Effector memory CD4-positive, alpha-beta T cell (primary cell): ENCODE measurements around the gene SNX13.

Experiments
- DNase-seq, 3 donors: peaks; one replicate each; pipeline ENCODE4 v3.0.0-alpha.2; 2020
- H3K27ac ChIP-seq: 2 replicates; pipeline ENCODE4 v1.7.0; 2013; ENCODE audit warnings: mild to moderate bottlenecking, low read length, moderate library complexity; ENCODE audit not compliant: insufficient read depth, poor library complexity, severe bottlenecking
- H3K27me3 ChIP-seq: replicated peaks from 2 replicates; pipeline ENCODE4 v1.7.0; 2013; ENCODE audit warnings: mild to moderate bottlenecking, low read length; ENCODE audit not compliant: insufficient read depth, control insufficient read depth, poor library complexity, severe bottlenecking
- H3K36me3 ChIP-seq: 2 replicates; pipeline ENCODE4 v1.7.0; 2013; ENCODE audit warnings: mild to moderate bottlenecking, low read length, moderate library complexity; ENCODE audit not compliant: control insufficient read depth, insufficient read depth
- H3K4me1 ChIP-seq: 2 replicates; pipeline ENCODE4 v1.7.0; 2013; ENCODE audit warnings: low read length, mild to moderate bottlenecking; ENCODE audit not compliant: control insufficient read depth, insufficient read depth, poor library complexity, severe bottlenecking
- H3K4me3 ChIP-seq: 2 replicates; pipeline ENCODE4 v1.7.0; 2013; ENCODE audit warnings: low read length, low read depth, mild to moderate bottlenecking; ENCODE audit not compliant: insufficient read depth, poor library complexity, severe bottlenecking
- H3K9me3 ChIP-seq: 2 replicates; pipeline ENCODE4 v1.7.0; 2013; ENCODE audit warnings: mild to moderate bottlenecking, low read length, moderate library complexity; ENCODE audit not compliant: control insufficient read depth

The SNX13 gene

DNA sequence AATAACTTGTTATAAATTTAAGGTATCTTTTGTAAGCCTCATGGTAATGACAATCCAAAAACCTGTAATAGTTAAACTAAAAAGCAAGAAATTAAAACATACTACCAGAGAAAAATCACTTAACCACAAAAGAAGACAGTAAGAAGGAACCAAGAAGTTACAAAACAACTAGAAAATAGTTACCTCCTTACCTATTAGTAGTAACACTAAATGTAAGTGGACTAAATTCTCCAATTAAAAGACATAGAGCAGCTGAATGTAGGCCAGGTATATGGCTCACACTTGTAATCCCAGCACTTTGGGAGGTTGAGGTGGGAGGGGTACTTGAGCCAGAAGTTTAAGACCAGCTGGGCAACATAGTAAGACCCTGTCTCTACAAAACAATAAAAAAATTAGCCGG is 84.0 kb downstream of the SNX13 start:
- peaks cover 7% of the 10 kb centered on the region for H3K36me3 ChIP-seq
- H3K9me3 ChIP-seq = peaks cover 3% of the 10 kb centered on the region
- H3K4me3 ChIP-seq = no peak overlapping the region
- no peak overlapping the region for H3K27ac ChIP-seq
- no peak for DNase-seq
- H3K4me1 ChIP-seq = no peaks in the 10 kb centered on the region
- no peaks in the 10 kb centered on the region for H3K27me3 ChIP-seq

DNA sequence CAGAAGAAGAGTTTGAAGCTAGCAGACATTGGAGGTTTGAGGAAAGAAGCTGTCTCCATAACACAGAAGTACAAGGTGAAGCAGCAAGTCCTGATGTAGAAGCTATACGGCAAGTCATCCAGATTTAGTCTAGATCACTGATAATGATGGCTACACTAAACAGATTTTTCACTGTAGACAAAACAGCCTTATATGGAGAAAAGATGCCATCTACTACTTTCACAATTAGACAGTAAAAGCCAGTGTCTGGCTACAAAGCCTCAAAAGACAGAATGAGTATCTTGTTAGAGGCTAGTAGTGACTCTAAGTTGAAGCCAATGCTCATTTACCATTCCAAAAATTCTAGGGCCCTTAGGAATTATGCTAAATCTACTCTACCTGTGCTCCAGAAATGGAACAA is 85.1 kb downstream of the SNX13 start:
- H3K27ac ChIP-seq = no peak overlapping the region
- peaks cover 10% of the 10 kb centered on the region for H3K36me3 ChIP-seq
- no peaks in the 10 kb centered on the region for H3K27me3 ChIP-seq
- H3K4me3 ChIP-seq = no peak overlapping the region
- no peaks in the 10 kb centered on the region for H3K4me1 ChIP-seq
- no peak for DNase-seq
- H3K9me3 ChIP-seq = peaks cover 3% of the 10 kb centered on the region

GRCh38 chr7:17854261-17855047 is 85.8 kb downstream of the SNX13 start:
- Histone ChIP-seq H3K27me3 (no peaks in the 10 kb centered on the region), H3K9me3 (peaks cover 3% of the 10 kb centered on the region), H3K4me3 (no peak overlapping the region), H3K4me1 (no peaks in the 10 kb centered on the region), H3K27ac (no peak overlapping the region), H3K36me3 (peaks cover 16% of the 10 kb centered on the region)
- DNase-seq = no peak

- no peak for DNase-seq
- peaks cover 3% of the 10 kb centered on the region for H3K9me3 ChIP-seq
- H3K36me3 ChIP-seq = peaks cover 15% of the 10 kb centered on the region
- H3K4me1 ChIP-seq = no peaks in the 10 kb centered on the region
- H3K4me3 ChIP-seq = no peak overlapping the region
- H3K27me3 ChIP-seq = no peaks in the 10 kb centered on the region
- no peak overlapping the region for H3K27ac ChIP-seq
Measured at GRCh38 chr7:17852361-17852760, 87.9 kb downstream of the SNX13 start.

DNA sequence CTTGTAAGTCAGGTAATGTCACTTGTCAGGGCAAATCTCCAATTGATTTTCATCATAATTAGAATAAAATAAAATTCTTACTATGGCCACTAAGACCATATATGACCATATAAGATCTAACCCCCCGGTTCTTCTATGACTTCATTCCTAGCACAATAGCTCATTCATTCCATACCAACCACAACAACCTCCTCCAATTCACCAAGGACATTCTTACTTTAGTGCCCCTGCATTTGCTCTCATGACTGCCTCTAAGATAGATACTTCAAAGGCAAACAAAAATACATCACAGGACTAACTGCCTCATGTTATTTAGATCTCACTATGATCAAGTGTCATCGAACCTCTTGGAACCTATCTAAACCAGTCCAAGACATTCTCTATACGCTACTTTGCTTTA is 90.8 kb downstream of the SNX13 start:
- Histone ChIP-seq H3K36me3 (peaks cover 13% of the 10 kb centered on the region), H3K27me3 (no peaks in the 10 kb centered on the region), H3K9me3 (no peaks in the 10 kb centered on the region), H3K27ac (no peak overlapping the region), H3K4me3 (no peak overlapping the region), H3K4me1 (no peaks in the 10 kb centered on the region)
- DNase-seq = no peak

- no peak for DNase-seq
- Histone ChIP-seq H3K27ac (no peak overlapping the region), H3K36me3 (peaks cover 13% of the 10 kb centered on the region), H3K27me3 (no peaks in the 10 kb centered on the region), H3K4me1 (no peaks in the 10 kb centered on the region), H3K9me3 (no peaks in the 10 kb centered on the region), H3K4me3 (no peak overlapping the region)
Measured at GRCh38 chr7:17848516-17848915, 91.8 kb downstream of the SNX13 start.

DNA sequence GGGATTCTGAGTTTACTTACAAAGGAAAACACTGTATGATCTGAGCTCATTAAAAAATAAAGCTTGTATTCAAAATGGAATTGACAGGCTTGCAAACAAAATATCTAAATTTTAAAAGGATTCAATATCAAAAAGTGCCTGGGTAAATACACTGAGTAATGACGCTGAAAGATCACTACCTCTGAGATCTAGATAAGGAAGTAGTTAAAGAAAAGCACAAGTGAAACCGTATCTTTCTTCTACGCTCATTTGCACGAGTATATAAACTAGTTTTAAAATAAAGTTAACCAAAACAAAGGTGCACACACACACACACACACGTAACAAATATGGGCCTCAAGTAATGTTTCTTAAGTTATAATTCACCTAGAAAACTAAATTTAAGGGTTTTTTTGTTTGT is 93.4 kb downstream of the SNX13 start:
- Histone ChIP-seq H3K9me3 (no peaks in the 10 kb centered on the region), H3K36me3 (peaks cover 13% of the 10 kb centered on the region), H3K27ac (no peak overlapping the region), H3K4me3 (no peak overlapping the region), H3K27me3 (no peaks in the 10 kb centered on the region), H3K4me1 (no peaks in the 10 kb centered on the region)
- DNase-seq = no peak

GRCh38 chr7:17845197-17845547 is 95.1 kb downstream of the SNX13 start:
- no peak overlapping the region for H3K4me3 ChIP-seq
- H3K9me3 ChIP-seq = no peaks in the 10 kb centered on the region
- peaks cover 8% of the 10 kb centered on the region for H3K36me3 ChIP-seq
- H3K27ac ChIP-seq = no peak overlapping the region
- H3K4me1 ChIP-seq = no peaks in the 10 kb centered on the region
- H3K27me3 ChIP-seq = no peaks in the 10 kb centered on the region
- no peak for DNase-seq

DNA sequence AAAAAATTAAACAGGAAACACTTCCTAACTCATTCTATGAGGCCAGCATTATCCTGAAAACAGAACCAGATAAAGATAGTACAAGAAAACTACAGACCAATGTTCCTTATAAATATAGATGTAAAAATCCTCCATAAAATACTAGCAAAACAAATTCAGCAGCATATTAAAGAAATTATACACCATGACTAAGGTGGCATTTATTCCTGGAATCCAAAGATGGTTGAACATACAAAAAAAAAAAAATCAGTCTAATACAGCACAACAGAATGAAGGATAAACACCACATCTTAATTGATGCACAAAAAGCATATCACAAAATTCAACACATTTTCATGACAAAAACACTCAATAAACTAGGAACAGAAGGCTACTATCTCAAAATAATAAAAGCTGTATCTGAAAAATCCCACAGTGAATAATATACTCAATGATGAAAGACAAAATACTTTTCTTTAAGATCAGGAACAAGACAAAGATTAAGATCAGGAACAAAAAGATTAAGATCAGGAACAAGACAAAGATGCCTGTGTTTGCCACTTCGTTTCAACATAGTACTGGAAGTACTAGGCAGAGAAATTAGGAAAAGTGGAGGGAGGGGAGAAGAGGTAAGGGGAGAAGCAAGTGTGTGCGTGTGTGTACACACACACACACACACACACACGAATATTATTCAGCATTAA is 95.6 kb downstream of the SNX13 start:
- H3K4me1 ChIP-seq = no peaks in the 10 kb centered on the region
- no peak overlapping the region for H3K27ac ChIP-seq
- no peak overlapping the region for H3K4me3 ChIP-seq
- H3K27me3 ChIP-seq = no peaks in the 10 kb centered on the region
- H3K9me3 ChIP-seq = no peaks in the 10 kb centered on the region
- H3K36me3 ChIP-seq = peaks cover 6% of the 10 kb centered on the region
- DNase-seq = no peak

DNA sequence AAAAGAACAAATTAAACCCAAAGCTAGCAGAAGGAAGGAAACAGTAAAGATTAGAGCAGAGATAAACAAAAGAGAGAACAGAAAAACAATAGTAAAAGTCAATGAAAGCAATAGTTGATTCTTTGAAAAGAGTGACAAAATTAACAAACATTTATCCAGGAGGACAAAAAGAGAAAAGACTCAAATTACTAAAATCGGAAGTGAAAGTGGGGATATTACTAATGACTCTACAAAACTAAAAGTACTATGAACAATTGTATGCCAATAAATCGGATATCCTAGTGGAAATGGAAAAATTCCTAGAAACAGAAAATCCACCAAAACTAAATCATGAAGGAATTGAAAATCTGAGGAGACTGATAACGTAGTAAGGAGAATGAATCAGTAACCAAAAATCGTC is 96.3 kb downstream of the SNX13 start:
- Histone ChIP-seq H3K27ac (no peak overlapping the region), H3K4me1 (no peaks in the 10 kb centered on the region)
- no peak for DNase-seq

More for the DNA sequence above, 96.3 kb downstream of the SNX13 start:
- Histone ChIP-seq H3K36me3 (peaks cover 7% of the 10 kb centered on the region), H3K4me3 (no peak overlapping the region), H3K9me3 (no peaks in the 10 kb centered on the region), H3K27me3 (no peaks in the 10 kb centered on the region)
